WTC11 (cell line): Measurements from ENCODE around the gene NAT16. TPM values are rescaled to one million over a fixed set of nuclear protein-coding genes. Genes with fewer than 3 reads are reported as not detected.

Experiments used
- ATAC-seq: fragments of 200-7000 bp; cut with Tn5 transposase; 2 replicates; pipeline ENCODE4 v1.10.0; 2021; ENCODE audit warnings: mild to moderate bottlenecking, moderate library complexity
- CTCF ChIA-PET: fragments of 300-600 bp; sonication (Branson Sonifier 250); formaldehyde crosslinking; loops from one replicate; lab custom pipeline; 2021; ENCODE audit warnings: antibody characterized with exemption; lab: Charles Lee
- POLR2A ChIA-PET: fragments of 350-600 bp; sonication (Branson Sonifier 250); formaldehyde crosslinking; loops from one replicate; lab custom pipeline; 2021; ENCODE audit warnings: antibody characterized with exemption; lab: Charles Lee
- DNase-seq: peaks from one replicate; pipeline ENCODE4 v3.0.0; 2021; ENCODE audit warnings: low spot score
- H3K27ac Mint-ChIP-seq: 2 replicates; pipeline ENCODE4 v1.8.0; 2021; ENCODE audit warnings: mixed read lengths
- H3K27me3 Mint-ChIP-seq: 2 replicates; pipeline ENCODE4 v1.8.0; 2021; ENCODE audit warnings: low read depth, mild to moderate bottlenecking, moderate library complexity, mixed read lengths
- H3K36me3 Mint-ChIP-seq: 2 replicates; pipeline ENCODE4 v1.8.0; 2021; ENCODE audit warnings: mixed read lengths
- H3K4me1 Mint-ChIP-seq: 2 replicates; pipeline ENCODE4 v1.8.0; 2022; ENCODE audit warnings: mixed read lengths
- H3K4me3 Mint-ChIP-seq: 2 replicates; pipeline ENCODE4 v1.8.0; 2021; ENCODE audit warnings: mild to moderate bottlenecking, moderate library complexity, mixed read lengths
- H3K9me3 Mint-ChIP-seq: 2 replicates; pipeline ENCODE4 v1.8.0; 2021; ENCODE audit warnings: mixed read lengths
- AR ChIP-seq: fragments of 250-450 bp; sonication (Bioruptor Pico); IDR thresholded peaks from 2 replicates; pipeline ENCODE4 v1.9.0; 2021; ENCODE audit warnings: mild to moderate bottlenecking
- CBFB ChIP-seq: sonication (generic); formaldehyde crosslinking; IDR thresholded peaks from 2 replicates; pipeline ENCODE4 v1.8.1; 2022; ENCODE audit warnings: mild to moderate bottlenecking, low read depth, missing genetic modification reagents
- CDX4 ChIP-seq: fragments of 250-450 bp; sonication (Bioruptor Pico); IDR thresholded peaks from 2 replicates; pipeline ENCODE4 v1.9.0; 2021; ENCODE audit warnings: moderate library complexity, mild to moderate bottlenecking, inconsistent platforms, borderline replicate concordance
- GABPB1 ChIP-seq: sonication (generic); formaldehyde crosslinking; IDR thresholded peaks from 2 replicates; pipeline ENCODE4 v1.8.1; 2023; ENCODE audit warnings: mild to moderate bottlenecking, missing genetic modification reagents
- IRF2 ChIP-seq: sonication (generic); formaldehyde crosslinking; IDR thresholded peaks from 2 replicates; pipeline ENCODE4 v1.8.0; 2022; ENCODE audit warnings: low read depth, missing genetic modification reagents, borderline replicate concordance
- NFE2L1 ChIP-seq: sonication (generic); formaldehyde crosslinking; IDR thresholded peaks from 2 replicates; pipeline ENCODE4 v1.8.1; 2023; ENCODE audit warnings: missing genetic modification reagents
- NFYB ChIP-seq: sonication (generic); formaldehyde crosslinking; conservative IDR thresholded peaks from 2 replicates; pipeline ENCODE4 v1.8.0; 2022; ENCODE audit warnings: low read depth, missing genetic modification reagents
- NR1H2 ChIP-seq: sonication (generic); formaldehyde crosslinking; IDR thresholded peaks from 2 replicates; pipeline ENCODE4 v1.9.0; 2021; ENCODE audit warnings: mild to moderate bottlenecking, moderate library complexity, missing genetic modification reagents
- PRDM15 ChIP-seq: sonication (generic); formaldehyde crosslinking; IDR thresholded peaks from 2 replicates; pipeline ENCODE4 v1.8.0; 2022; ENCODE audit warnings: missing genetic modification reagents
- PRRX2 ChIP-seq: fragments of 250-450 bp; sonication (Bioruptor Pico); IDR thresholded peaks from 2 replicates; pipeline ENCODE4 v1.8.0; 2021; ENCODE audit warnings: mild to moderate bottlenecking
- RORB ChIP-seq: fragments of 250-450 bp; sonication (Bioruptor Pico); IDR thresholded peaks from 2 replicates; pipeline ENCODE4 v1.9.0; 2021; ENCODE audit warnings: mild to moderate bottlenecking
- TCF7 ChIP-seq: sonication (generic); formaldehyde crosslinking; IDR thresholded peaks from 2 replicates; pipeline ENCODE4 v1.8.0; 2022; ENCODE audit warnings: mild to moderate bottlenecking, low read depth, missing genetic modification reagents, moderate library complexity
- USF1 ChIP-seq: sonication (generic); formaldehyde crosslinking; IDR thresholded peaks from 2 replicates; pipeline ENCODE4 v1.8.0; 2022; ENCODE audit warnings: mild to moderate bottlenecking, missing genetic modification reagents
- USF2 ChIP-seq: sonication (generic); formaldehyde crosslinking; IDR thresholded peaks from 2 replicates; pipeline ENCODE4 v1.8.1; 2023; ENCODE audit warnings: mild to moderate bottlenecking, missing genetic modification reagents, moderate library complexity
- ZNF121 ChIP-seq: sonication (generic); formaldehyde crosslinking; IDR thresholded peaks from 2 replicates; pipeline ENCODE4 v1.8.0; 2023; ENCODE audit warnings: missing genetic modification reagents
- ZNF219 ChIP-seq: sonication (generic); formaldehyde crosslinking; IDR thresholded peaks from 2 replicates; pipeline ENCODE4 v1.8.0; 2023; ENCODE audit warnings: missing genetic modification reagents, mild to moderate bottlenecking, borderline replicate concordance
- ZNF281 ChIP-seq: sonication (generic); formaldehyde crosslinking; IDR thresholded peaks from 2 replicates; pipeline ENCODE4 v1.8.0; 2023; ENCODE audit warnings: mild to moderate bottlenecking, missing genetic modification reagents
- ZNF416 ChIP-seq: fragments of 250-450 bp; sonication (Bioruptor Pico); IDR thresholded peaks from 2 replicates; pipeline ENCODE4 v1.9.0; 2021; ENCODE audit warnings: mild to moderate bottlenecking, inconsistent platforms
- ZNF425 ChIP-seq: fragments of 250-450 bp; sonication (Bioruptor Pico); conservative IDR thresholded peaks from 2 replicates; pipeline ENCODE4 v1.9.0; 2021; ENCODE audit warnings: mild to moderate bottlenecking
- total RNA-seq: library from RNA; stranded (reverse); gene quantifications from 3 replicates; pipeline ENCODE4 v1.2.3, GENCODE V29; 2021

Gene NAT16
- total RNA-seq, 1 experiment from 2014 or later: 0.39 TPM

GRCh38 chr7:101165075-101165957 lies 14.8 kb downstream of the NAT16 start, which contains the start of gene VGF (continued):
- TF ChIP-seq AR (no peak), GABPB1 (CRISPR knock-in tag) (peak; percentile 80), RORB (no peak), PRDM15 (CRISPR knock-in tag) (no peak), CBFB (CRISPR knock-in tag) (peak; percentile 92), ZNF416 (CRISPR knock-in tag) (no peak), PRRX2 (CRISPR knock-in tag) (no peak; the same call in 1 of the 2 replicates), NFE2L1 (CRISPR knock-in tag) (peak; percentile 84; the same call in 1 of the 2 replicates), TCF7 (CRISPR knock-in tag) (peak; percentile 95), ZNF425 (CRISPR knock-in tag) (no peak), ZNF219 (peak; percentile 94), CDX4 (CRISPR knock-in tag) (no peak)

GRCh38 chr7:101164071-101164840 lies 15.8 kb downstream of the NAT16 start:
- Mint-ChIP-seq H3K36me3 (peaks cover 2% of the 10 kb centered on the region; the same call in 1 of the 2 replicates), H3K4me3 (peak overlapping the region; percentile 81), H3K27me3 (peaks cover 57% of the 10 kb centered on the region), H3K9me3 (no peaks in the 10 kb centered on the region), H3K4me1 (peaks cover 68% of the 10 kb centered on the region), H3K27ac (no peak overlapping the region)
- DNase-seq (peak; percentile 79), ATAC-seq (peak; percentile 1; the same call in 1 of the 2 replicates)
- ChIA-PET CTCF (interaction anchor here (0.7 to 9.0 kb wide), 10 partner anchors 8 to 119 kb away, joined by 3 to 103 read pairs (median 4); partner anchors contain the start of gene SERPINE1), POLR2A (interaction anchor here (0.5 to 2.4 kb wide), 3 partner anchors 10 to 51 kb away, joined by 4 to 14 read pairs (median 5); no protein-coding TSS in a partner anchor)
- TF ChIP-seq USF1 (CRISPR knock-in tag) (peak; percentile 67; the same call in 1 of the 2 replicates), ZNF281 (CRISPR knock-in tag) (no peak), NFYB (no peak), NR1H2 (CRISPR knock-in tag) (no peak), USF2 (CRISPR knock-in tag) (peak; percentile 45), ZNF121 (CRISPR knock-in tag) (no peak), IRF2 (CRISPR knock-in tag) (no peak)
